Measurements from ENCODE around the gene PSMC3.

PSMC3 gene

DNA sequence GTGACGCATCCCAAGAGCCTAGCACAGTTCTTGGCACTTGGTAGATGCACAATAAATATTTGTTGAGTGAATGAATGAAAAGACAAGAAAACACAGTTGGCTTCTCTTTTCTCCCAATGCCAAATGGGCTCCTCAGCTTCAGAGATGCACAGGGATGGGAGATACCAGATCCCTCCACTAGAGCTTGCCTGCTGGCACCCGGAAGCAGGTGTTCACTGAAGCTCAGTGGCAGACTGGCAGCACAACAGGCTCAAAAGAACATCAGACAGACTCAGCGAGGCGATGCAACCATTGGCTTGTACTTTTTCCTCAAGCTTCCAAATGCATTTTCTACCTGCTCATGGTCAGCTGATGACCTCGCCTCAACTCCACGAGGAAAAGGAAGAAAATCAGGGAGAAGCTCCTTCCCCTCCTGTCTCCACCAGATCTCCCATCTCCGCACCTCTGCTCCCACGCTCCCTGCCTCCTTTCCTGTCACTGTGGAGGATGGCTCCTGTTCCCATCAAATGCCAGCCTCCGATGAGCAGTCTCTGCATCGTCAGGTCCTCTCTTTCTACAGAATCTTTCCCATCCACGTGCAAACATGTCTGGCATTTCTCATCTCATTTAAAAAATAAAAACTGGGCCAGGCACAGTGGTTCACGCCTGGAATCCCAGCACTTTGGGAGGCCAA is 16.9 kb upstream of the PSMC3 start:
- DNase-seq (ENCODE audit: low read depth in 2 of 2): no peak

DNA sequence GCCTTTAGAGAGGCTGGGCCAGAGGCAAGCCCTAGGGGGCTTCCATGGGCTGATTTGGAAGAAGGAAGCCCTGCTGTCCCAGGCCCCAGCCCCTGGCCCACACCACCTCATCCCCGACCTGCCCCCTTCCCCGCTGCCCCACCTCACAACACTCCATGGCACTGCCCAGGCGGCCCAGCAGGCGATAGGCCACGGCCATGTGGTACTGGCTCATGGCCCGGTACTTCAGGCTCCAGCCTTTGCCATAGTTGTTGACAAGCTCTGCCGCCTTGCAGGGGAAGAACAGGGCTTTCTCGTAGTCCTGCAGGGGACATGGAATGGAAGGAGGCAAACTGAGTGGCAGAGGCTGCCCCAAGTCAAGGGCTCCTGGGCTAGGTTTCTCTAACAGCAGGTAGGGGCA is 16.3 kb upstream of the PSMC3 start:
- no peak for DNase-seq (ENCODE audit: low read depth in 2 of 2)

- no peak for DNase-seq (ENCODE audit: low read depth in 2 of 2)
Measured at GRCh38 chr11:47441421-47441820, 15.2 kb upstream of the PSMC3 start.

GRCh38 chr11:47440054-47440476 is 13.8 kb upstream of the PSMC3 start:
- DNase-seq (ENCODE audit: low read depth in 2 of 2): no peak

- DNase-seq (ENCODE audit: low read depth in 2 of 2): no peak
Measured at GRCh38 chr11:47438721-47439120, 12.5 kb upstream of the PSMC3 start.

- DNase-seq (ENCODE audit: low read depth in 2 of 2): no peak
Measured at GRCh38 chr11:47437746-47438418, 11.6 kb upstream of the PSMC3 start.

DNA sequence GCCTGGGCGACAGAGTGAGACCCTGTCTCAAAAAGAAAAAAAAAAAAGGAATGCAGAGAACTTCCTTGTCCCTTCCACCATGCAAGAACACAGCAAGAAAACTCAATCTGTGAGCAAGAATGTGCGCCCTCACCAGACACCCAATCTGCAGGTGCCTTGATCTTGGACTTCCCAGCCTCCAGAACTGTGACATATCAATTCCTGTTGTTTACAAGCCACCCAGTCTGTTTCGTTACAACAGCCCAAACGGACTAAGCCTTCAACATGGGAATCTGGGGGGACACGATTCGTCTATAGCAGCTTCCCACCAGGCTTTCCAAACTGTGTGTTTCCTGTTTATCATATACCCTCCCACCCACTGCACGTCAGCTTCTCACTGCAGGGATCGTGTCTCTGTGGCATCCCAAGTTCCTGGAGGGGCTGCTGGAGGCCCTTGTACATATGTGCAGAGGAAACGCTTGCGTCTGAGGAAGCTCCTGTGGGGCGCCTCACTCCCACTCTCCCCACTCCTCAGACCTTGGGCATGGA is 11.0 kb upstream of the PSMC3 start:
- no peak for DNase-seq (ENCODE audit: low read depth in 2 of 2)

DNA sequence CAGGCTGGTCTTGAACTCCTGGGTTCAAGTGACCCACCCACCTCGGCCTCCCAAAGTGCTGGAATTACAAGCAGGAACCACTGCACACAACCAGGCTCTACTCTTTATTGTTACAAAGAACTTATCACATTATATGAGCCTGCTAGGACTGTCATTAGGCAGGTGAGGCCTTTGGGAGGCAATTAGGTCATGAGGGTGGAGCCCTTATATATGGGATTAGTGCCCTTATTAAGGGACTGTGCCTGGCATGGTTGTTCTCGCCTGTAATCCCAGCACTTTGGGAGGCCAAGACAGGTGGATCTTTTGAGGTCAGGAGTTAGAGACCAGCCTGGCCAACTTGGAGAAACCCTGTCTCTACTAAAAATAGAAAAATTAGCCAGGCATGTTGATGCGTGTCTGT is 10.5 kb upstream of the PSMC3 start:
- no peak for DNase-seq (ENCODE audit: low read depth in 2 of 2)

DNA sequence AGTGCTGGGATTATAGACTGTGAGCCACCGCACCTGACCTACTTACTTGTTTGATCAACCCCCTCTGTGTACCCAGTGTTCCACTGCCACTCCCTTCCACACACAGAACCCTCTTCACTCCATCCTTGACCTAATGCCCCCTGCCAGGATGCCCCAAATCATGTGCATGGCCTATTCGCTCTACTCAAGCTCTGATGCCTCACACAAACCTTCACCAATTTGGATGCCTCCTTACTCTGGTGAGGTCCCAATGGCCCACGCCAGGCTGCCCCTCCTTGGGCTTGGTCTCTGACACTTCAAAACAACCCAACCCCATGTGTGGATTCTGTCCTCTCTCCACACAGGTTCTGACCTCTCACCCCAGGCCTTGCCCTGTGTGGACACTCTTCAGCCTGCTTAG is 9.4 kb upstream of the PSMC3 start:
- DNase-seq (ENCODE audit: low read depth in 2 of 2): no peak

GRCh38 chr11:47434011-47434786 is 8.0 kb upstream of the PSMC3 start:
- DNase-seq (ENCODE audit: low read depth in 2 of 2): no peak

GRCh38 chr11:47433157-47433556 is 6.9 kb upstream of the PSMC3 start:
- DNase-seq (ENCODE audit: low read depth in 2 of 2): no peak

DNA sequence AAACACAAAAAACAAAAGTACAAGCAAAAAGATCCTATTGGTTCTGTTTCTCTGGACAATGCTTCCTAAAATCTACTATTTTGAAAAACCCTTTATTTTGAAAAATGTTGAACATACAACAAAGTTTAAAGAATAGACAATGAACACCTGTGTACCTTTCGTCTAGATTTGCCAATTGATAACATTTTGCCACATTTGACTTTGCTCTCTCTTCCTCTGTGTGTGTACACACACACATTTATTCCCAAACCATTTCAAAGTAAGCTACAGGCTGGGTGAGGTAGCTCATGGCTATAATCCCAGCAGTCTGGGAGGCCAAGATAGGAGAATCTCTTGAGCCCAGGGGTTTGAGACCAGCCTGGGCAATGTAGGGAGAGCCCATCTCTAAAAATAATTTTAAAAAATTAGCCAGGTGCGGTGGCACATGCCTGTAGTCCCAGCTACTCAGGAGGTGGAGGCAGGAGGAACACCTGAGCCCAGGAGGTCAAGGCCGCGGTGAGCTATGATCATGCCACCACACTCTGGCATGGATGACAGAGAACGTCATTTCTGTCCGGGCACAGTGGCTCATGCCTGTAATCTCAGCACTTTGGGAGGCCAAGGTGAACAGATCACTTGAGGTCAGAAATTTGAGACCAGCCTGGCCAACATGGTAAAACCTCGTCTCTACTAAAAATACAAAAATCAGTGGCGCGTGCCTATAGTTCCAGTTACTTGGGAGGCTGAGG is 5.3 kb upstream of the PSMC3 start:
- no peak for DNase-seq (ENCODE audit: low read depth in 2 of 2)

GRCh38 chr11:47430524-47430923 is 4.3 kb upstream of the PSMC3 start:
- no peak for DNase-seq (ENCODE audit: low read depth in 2 of 2)

DNA sequence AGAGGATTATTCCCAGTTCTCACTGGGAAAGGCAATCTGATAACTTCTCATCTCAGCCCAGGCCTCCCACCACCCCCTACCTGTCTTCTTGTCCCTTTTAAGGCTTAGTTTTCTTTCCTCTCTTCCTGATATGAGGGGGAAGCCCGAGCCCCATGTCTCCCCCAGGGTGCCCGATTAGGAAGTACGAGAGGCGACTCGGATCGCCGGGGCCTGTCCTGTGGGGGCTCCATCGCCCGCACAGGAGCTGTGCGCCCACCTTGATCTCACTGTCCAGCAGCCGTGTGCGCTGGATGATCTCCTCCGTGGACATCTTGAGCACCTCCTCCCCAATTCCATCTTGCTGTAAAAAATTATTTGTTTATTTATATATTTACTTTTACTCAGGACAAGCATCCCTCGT is 628 bp downstream of the PSMC3 start:
- no peak for DNase-seq (ENCODE audit: low read depth in 2 of 2)

- DNase-seq (ENCODE audit: low read depth in 2 of 2): no peak
Measured at GRCh38 chr11:47418454-47419259, 7.6 kb downstream of the PSMC3 start.

- DNase-seq (ENCODE audit: low read depth in 2 of 2): no peak
Measured at GRCh38 chr11:47417712-47418111, 8.5 kb downstream of the PSMC3 start.

GRCh38 chr11:47415949-47416472 is 10.2 kb downstream of the PSMC3 start:
- DNase-seq (ENCODE audit: low read depth in 2 of 2): no peak

- no peak for DNase-seq (ENCODE audit: low read depth in 2 of 2)
Measured at GRCh38 chr11:47415091-47415854, 11.0 kb downstream of the PSMC3 start.

- DNase-seq (ENCODE audit: low read depth in 2 of 2): no peak
Measured at GRCh38 chr11:47414685-47415070, 11.6 kb downstream of the PSMC3 start.

Data from stimulated activated CD4-positive, alpha-beta T cell treated with anti-CD3 and anti-CD28 coated beads, Interleukin-1b, Interleukin-23, amount 100 ng/mL, for 1 hour (primary cell).